BLaER1 treated with 17β-estradiol and CSF1 and Interleukin-3, amounts not matched to agents 10 nM and 100 nM (cell line): ENCODE data around the gene OR5J2.
"Not testable (repeated sequence)": the region's sequence is repeated elsewhere in the genome, so short reads cannot be mapped to it uniquely, and the experiment has no call there.

Source experiments
- H3K27ac ChIP-seq, 11 experiments: shearing (Covaris generic); formaldehyde crosslinking; 2 replicates each; pipeline ENCODE4 v1.8.1; 2022
- H3K27me3 ChIP-seq, 11 experiments: shearing (Covaris generic); formaldehyde crosslinking; 2 replicates each; pipeline ENCODE4 v1.8.1; 2022
- H3K36me3 ChIP-seq, 11 experiments: shearing (Covaris generic); formaldehyde crosslinking; 2 replicates each; pipeline ENCODE4 v1.8.1; 2022
- H3K4me1 ChIP-seq, 10 experiments: shearing (Covaris generic); formaldehyde crosslinking; 2 replicates each; pipeline ENCODE4 v1.8.1; 2022
- H3K4me2 ChIP-seq, 11 experiments: shearing (Covaris generic); formaldehyde crosslinking; 2 replicates each; pipeline ENCODE4 v1.8.1; 2022
- H3K4me3 ChIP-seq, 10 experiments: shearing (Covaris generic); formaldehyde crosslinking; 2 replicates each; pipeline ENCODE4 v1.8.1; 2022
- H3K9ac ChIP-seq, 11 experiments: shearing (Covaris generic); formaldehyde crosslinking; 2 replicates each; pipeline ENCODE4 v1.8.1; 2022
- H3K9me3 ChIP-seq, 11 experiments: shearing (Covaris generic); formaldehyde crosslinking; replicated peaks in 1 of 11; 2 replicates each; pipeline ENCODE4 v1.8.1; 2022
- H4K20me1 ChIP-seq, 11 experiments: shearing (Covaris generic); formaldehyde crosslinking; 2 replicates each; pipeline ENCODE4 v1.8.1; 2022
- Cebpa-rat ChIP-seq, 11 experiments: shearing (Covaris generic); IDR thresholded peaks; 2 replicates each; pipeline ENCODE4 v1.8.1; 2022

Gene OR5J2

GRCh38 chr11:56176318-56176717 is at the start of gene OR5J2:
Gene OR5J2, plus strand, starts transcription at chr11:56176618. Its CDS starts 0 bp downstream, at chr11:56176618.
- Histone ChIP-seq H3K27ac (no peak within 1 kb of the TSS), H3K9ac (no peak within 1 kb of the TSS), H3K4me1 (no peaks in the 10 kb centered on the region), H3K9me3 (peaks cover 0 to 13% (median 4%) of the 10 kb centered on the region in 11 experiments; a peak in 9 of 22 replicates), H3K4me2 (no peak within 1 kb of the TSS), H3K36me3 (no peaks in the 10 kb centered on the region), H3K4me3 (no peak within 1 kb of the TSS), H3K27me3 (no peaks in the 10 kb centered on the region), H4K20me1 (no peaks in the 10 kb centered on the region)
- no peak for TF ChIP-seq Cebpa-rat (IDR thresholded peaks at IDR 0.05)

GRCh38 chr11:56140151-56140661 is 36.2 kb upstream of the OR5J2 start, which contains the start of gene OR8J3:
Gene OR8J3, minus strand, starts transcription at chr11:56140201. Its CDS starts 2,483 bp downstream, at chr11:56137718.
- Histone ChIP-seq H3K27me3 (no peaks in the 10 kb centered on the region), H3K9me3 (no peaks in the 10 kb centered on the region), H3K9ac (no peak within 1 kb of the TSS), H3K4me3 (no peak within 1 kb of the TSS), H3K4me1 (no peaks in the 10 kb centered on the region), H3K36me3 (no peaks in the 10 kb centered on the region), H3K4me2 (no peak within 1 kb of the TSS), H3K27ac (no peak within 1 kb of the TSS), H4K20me1 (no peaks in the 10 kb centered on the region)
- TF ChIP-seq Cebpa-rat (IDR thresholded peaks at IDR 0.05) = no peak

GRCh38 chr11:56143681-56144080 is 32.7 kb upstream of the OR5J2 start:
- not testable (repeated sequence) for H3K4me2 ChIP-seq, H3K9ac ChIP-seq, H3K9me3 ChIP-seq, H3K27me3 ChIP-seq, H3K4me3 ChIP-seq, H3K27ac ChIP-seq, H3K4me1 ChIP-seq, H3K36me3 ChIP-seq, H4K20me1 ChIP-seq

GRCh38 chr11:56151376-56151775 is 25.0 kb upstream of the OR5J2 start:
- H3K4me1 ChIP-seq = no peaks in the 10 kb centered on the region
- H3K9me3 ChIP-seq = peaks cover 0 to 15% (median 9%) of the 10 kb centered on the region in 11 experiments; a peak in 13 of 22 replicates
- no peak overlapping the region for H3K27ac ChIP-seq
- no peak overlapping the region for H3K4me3 ChIP-seq
- no peaks in the 10 kb centered on the region for H3K27me3 ChIP-seq
- H3K36me3 ChIP-seq = no peaks in the 10 kb centered on the region
- no peaks in the 10 kb centered on the region for H4K20me1 ChIP-seq
- no peak overlapping the region for H3K4me2 ChIP-seq
- H3K9ac ChIP-seq = no peak overlapping the region
- no peak for TF ChIP-seq Cebpa-rat (IDR thresholded peaks at IDR 0.05)

- no peak for TF ChIP-seq Cebpa-rat (IDR thresholded peaks at IDR 0.05)
- Histone ChIP-seq H3K27me3 (no peaks in the 10 kb centered on the region), H4K20me1 (no peaks in the 10 kb centered on the region)
These were observed 24.1 kb upstream of the OR5J2 start for GRCh38 chr11:56152333-56152732.

GRCh38 chr11:56160217-56160616 is 16.2 kb upstream of the OR5J2 start, which contains the start of gene OR8K5:
Gene OR8K5, minus strand, starts transcription at chr11:56160317. Its CDS starts 0 bp downstream, at chr11:56160317.
- Histone ChIP-seq H3K4me3 (no peak within 1 kb of the TSS), H3K36me3 (no peaks in the 10 kb centered on the region), H3K27ac (no peak within 1 kb of the TSS), H3K27me3 (no peaks in the 10 kb centered on the region), H3K9me3 (no peaks in the 10 kb centered on the region), H3K4me1 (no peaks in the 10 kb centered on the region), H4K20me1 (no peaks in the 10 kb centered on the region), H3K9ac (no peak within 1 kb of the TSS), H3K4me2 (no peak within 1 kb of the TSS)
- no peak for TF ChIP-seq Cebpa-rat (IDR thresholded peaks at IDR 0.05)

More at GRCh38 chr11:56152333-56152732, 24.1 kb upstream of the OR5J2 start:
- H3K4me3 ChIP-seq = no peak overlapping the region
- H3K9ac ChIP-seq = no peak overlapping the region
- peaks cover 0 to 15% (median 9%) of the 10 kb centered on the region in 11 experiments; a peak in 13 of 22 replicates for H3K9me3 ChIP-seq
- no peaks in the 10 kb centered on the region for H3K36me3 ChIP-seq
- H3K4me1 ChIP-seq = no peaks in the 10 kb centered on the region
- H3K4me2 ChIP-seq = no peak overlapping the region
- no peak overlapping the region for H3K27ac ChIP-seq

- no peaks in the 10 kb centered on the region for H4K20me1 ChIP-seq
- TF ChIP-seq Cebpa-rat (IDR thresholded peaks at IDR 0.05) = no peak
- no peak overlapping the region for H3K4me3 ChIP-seq
- H3K4me2 ChIP-seq = no peak overlapping the region
- H3K4me1 ChIP-seq = no peaks in the 10 kb centered on the region
- no peaks in the 10 kb centered on the region for H3K9me3 ChIP-seq
- no peaks in the 10 kb centered on the region for H3K36me3 ChIP-seq
- H3K27ac ChIP-seq = no peak overlapping the region
- no peaks in the 10 kb centered on the region for H3K27me3 ChIP-seq
- no peak overlapping the region for H3K9ac ChIP-seq
These were observed 12.6 kb upstream of the OR5J2 start for GRCh38 chr11:56163804-56164203.

GRCh38 chr11:56172256-56172830 is 4.1 kb upstream of the OR5J2 start:
- H3K9ac ChIP-seq = no peak overlapping the region
- no peak overlapping the region for H3K27ac ChIP-seq
- no peaks in the 10 kb centered on the region for H3K4me1 ChIP-seq
- H3K9me3 ChIP-seq = no peaks in the 10 kb centered on the region
- no peak overlapping the region for H3K4me2 ChIP-seq
- no peaks in the 10 kb centered on the region for H3K27me3 ChIP-seq
- no peak overlapping the region for H3K4me3 ChIP-seq
- H3K36me3 ChIP-seq = no peaks in the 10 kb centered on the region
- no peaks in the 10 kb centered on the region for H4K20me1 ChIP-seq
- no peak for TF ChIP-seq Cebpa-rat (IDR thresholded peaks at IDR 0.05)

GRCh38 chr11:56183459-56183858 is 7.0 kb downstream of the OR5J2 start:
- Histone ChIP-seq H3K4me3 (no peak overlapping the region), H3K27ac (no peak overlapping the region), H3K9ac (no peak overlapping the region), H3K4me1 (peaks cover 0 to 25% (median 0%) of the 10 kb centered on the region in 10 experiments; a peak in 5 of 20 replicates), H3K36me3 (no peaks in the 10 kb centered on the region), H3K27me3 (no peaks in the 10 kb centered on the region), H3K9me3 (peaks cover 0 to 13% (median 4%) of the 10 kb centered on the region in 11 experiments; a peak in 9 of 22 replicates), H3K4me2 (peak overlapping the region in 1 of 11 experiments; percentile 27; a peak in 1 of 22 replicates), H4K20me1 (no peaks in the 10 kb centered on the region)
- no peak for TF ChIP-seq Cebpa-rat (IDR thresholded peaks at IDR 0.05)

GRCh38 chr11:56188602-56189001 is 12.2 kb downstream of the OR5J2 start:
- no peak for TF ChIP-seq Cebpa-rat (IDR thresholded peaks at IDR 0.05)
- H3K4me2 ChIP-seq = no peak overlapping the region
- H3K9me3 ChIP-seq = no peaks in the 10 kb centered on the region
- peaks cover 0 to 2% (median 0%) of the 10 kb centered on the region in 10 experiments; a peak in 2 of 20 replicates for H3K4me1 ChIP-seq
- no peaks in the 10 kb centered on the region for H3K27me3 ChIP-seq
- H3K27ac ChIP-seq = no peak overlapping the region
- H3K4me3 ChIP-seq = no peak overlapping the region
- H3K9ac ChIP-seq = no peak overlapping the region
- H4K20me1 ChIP-seq = no peaks in the 10 kb centered on the region
- H3K36me3 ChIP-seq = no peaks in the 10 kb centered on the region
